ENCODE results near the gene SLC6A4. TPM values are rescaled to one million over a fixed set of nuclear protein-coding genes. Genes with fewer than 3 reads are reported as not detected.

Gene SLC6A4
- total RNA-seq, 1 experiment from 2014 or later, result 0.02 TPM

- H2AK5ac ChIP-seq (ENCODE audit: insufficient read length, low read length), result no peak overlapping the region
- no peak overlapping the region for H2BK120ac ChIP-seq (ENCODE audit: low read depth, low read length, poor library complexity, severe bottlenecking)
- H3K4me2 ChIP-seq (ENCODE audit: insufficient read depth, insufficient read length, low read length), result no peak overlapping the region
- Mint-ChIP-seq H3K4me3 (no peak overlapping the region), H3K36me3 (ENCODE audit: insufficient read depth in 1 of 3, low read depth in 3 of 3) (no peaks in the 10 kb centered on the region), H3K9me3 (no peaks in the 10 kb centered on the region), H3K27me3 (ENCODE audit: low read depth) (peaks cover 47% of the 10 kb centered on the region), H3K4me1 (peaks cover 13 to 16% of the 10 kb centered on the region in 2 experiments), H3K27ac (no peak overlapping the region; a peak in 1 of 7 replicates)
- H3K4me1 ChIP-seq (ENCODE audit: insufficient read depth, low read length), result no peaks in the 10 kb centered on the region
- H3K27ac ChIP-seq (ENCODE audit: insufficient read length, low read depth, low read length), result no peak overlapping the region
- no peaks in the 10 kb centered on the region for H3K9me3 ChIP-seq (ENCODE audit: control insufficient read depth, low read depth, low read length)
- DNase-seq, result no peak
- H2BK5ac ChIP-seq (ENCODE audit: insufficient read length, low read length), result no peak overlapping the region
- no peaks in the 10 kb centered on the region for H4K20me1 ChIP-seq (ENCODE audit: control insufficient read depth, insufficient read depth, insufficient read length)
- WGBS (ENCODE audit: extremely low coverage, insufficient read length, low lambda C conversion rate), result no CpG with 5 or more reads among the region's 7 CpGs
- H3K27me3 ChIP-seq (ENCODE audit: insufficient read depth, low read length), result peaks cover 3% of the 10 kb centered on the region; the same call in 1 of the 2 replicates
- no peaks in the 10 kb centered on the region for H3K79me1 ChIP-seq (ENCODE audit: insufficient read depth, low read depth, low read length, poor library complexity, severe bottlenecking)
- no peaks in the 10 kb centered on the region for H3K79me2 ChIP-seq (ENCODE audit: insufficient read depth, low read length)
- no peaks in the 10 kb centered on the region for H3K23me2 ChIP-seq (ENCODE audit: insufficient read length, low read depth, low read length, poor library complexity, severe bottlenecking)
- no peak overlapping the region for H4K8ac ChIP-seq (replicated peaks; ENCODE audit: insufficient read length, low read depth, low read length)
- H4K5ac ChIP-seq (ENCODE audit: insufficient read length, low read depth, low read length), result no peak overlapping the region
- TF ChIP-seq, protein P1, sequence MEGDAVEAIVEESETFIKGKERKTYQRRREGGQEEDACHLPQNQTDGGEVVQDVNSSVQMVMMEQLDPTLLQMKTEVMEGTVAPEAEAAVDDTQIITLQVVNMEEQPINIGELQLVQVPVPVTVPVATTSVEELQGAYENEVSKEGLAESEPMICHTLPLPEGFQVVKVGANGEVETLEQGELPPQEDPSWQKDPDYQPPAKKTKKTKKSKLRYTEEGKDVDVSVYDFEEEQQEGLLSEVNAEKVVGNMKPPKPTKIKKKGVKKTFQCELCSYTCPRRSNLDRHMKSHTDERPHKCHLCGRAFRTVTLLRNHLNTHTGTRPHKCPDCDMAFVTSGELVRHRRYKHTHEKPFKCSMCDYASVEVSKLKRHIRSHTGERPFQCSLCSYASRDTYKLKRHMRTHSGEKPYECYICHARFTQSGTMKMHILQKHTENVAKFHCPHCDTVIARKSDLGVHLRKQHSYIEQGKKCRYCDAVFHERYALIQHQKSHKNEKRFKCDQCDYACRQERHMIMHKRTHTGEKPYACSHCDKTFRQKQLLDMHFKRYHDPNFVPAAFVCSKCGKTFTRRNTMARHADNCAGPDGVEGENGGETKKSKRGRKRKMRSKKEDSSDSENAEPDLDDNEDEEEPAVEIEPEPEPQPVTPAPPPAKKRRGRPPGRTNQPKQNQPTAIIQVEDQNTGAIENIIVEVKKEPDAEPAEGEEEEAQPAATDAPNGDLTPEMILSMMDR (conservative IDR thresholded peaks at IDR 0.05), result no peak
- no peak overlapping the region for H2AFZ ChIP-seq (ENCODE audit: low read length)
- H3K14ac ChIP-seq (ENCODE audit: insufficient read depth, low read length), result no peak overlapping the region
- no peak overlapping the region for H3K18ac ChIP-seq (ENCODE audit: insufficient read length, low read depth, low read length)
- no peak overlapping the region for H3K23ac ChIP-seq (ENCODE audit: insufficient read length, low read depth, low read length)
- H4K91ac ChIP-seq (ENCODE audit: insufficient read length, low read depth, low read length), result no peak overlapping the region
- H2BK15ac ChIP-seq (ENCODE audit: low read depth, low read length), result no peak overlapping the region
- no peak overlapping the region for H2BK20ac ChIP-seq (ENCODE audit: low read depth, low read length, poor library complexity, severe bottlenecking)
- no peak overlapping the region for H3K56ac ChIP-seq (ENCODE audit: insufficient read length, low read depth, low read length)
- H3T11ph ChIP-seq (ENCODE audit: low read length), result no peak overlapping the region
- H2BK12ac ChIP-seq (ENCODE audit: insufficient read length, low read depth, low read length), result no peak overlapping the region
- no peak overlapping the region for H3K9ac ChIP-seq (ENCODE audit: extremely low read depth, insufficient read length, low read length)
- H3K4ac ChIP-seq (ENCODE audit: low read depth, low read length), result no peak overlapping the region
These were observed 6.5 kb downstream of the SLC6A4 start for GRCh38 chr17:30229012-30229411.

All from H9 (cell line).